Activated CD8-positive, alpha-beta memory T cell treated with anti-CD3 and anti-CD28 coated beads, Interleukin-2, amount 50 U/mL, for 24 hours (primary cell): ENCODE data around the gene SKIC8.

Source experiments
- DNase-seq: peaks from one replicate; pipeline ENCODE4 v3.0.0-alpha.2; 2020; ENCODE audit errors: extremely low read depth

SKIC8 gene

DNA sequence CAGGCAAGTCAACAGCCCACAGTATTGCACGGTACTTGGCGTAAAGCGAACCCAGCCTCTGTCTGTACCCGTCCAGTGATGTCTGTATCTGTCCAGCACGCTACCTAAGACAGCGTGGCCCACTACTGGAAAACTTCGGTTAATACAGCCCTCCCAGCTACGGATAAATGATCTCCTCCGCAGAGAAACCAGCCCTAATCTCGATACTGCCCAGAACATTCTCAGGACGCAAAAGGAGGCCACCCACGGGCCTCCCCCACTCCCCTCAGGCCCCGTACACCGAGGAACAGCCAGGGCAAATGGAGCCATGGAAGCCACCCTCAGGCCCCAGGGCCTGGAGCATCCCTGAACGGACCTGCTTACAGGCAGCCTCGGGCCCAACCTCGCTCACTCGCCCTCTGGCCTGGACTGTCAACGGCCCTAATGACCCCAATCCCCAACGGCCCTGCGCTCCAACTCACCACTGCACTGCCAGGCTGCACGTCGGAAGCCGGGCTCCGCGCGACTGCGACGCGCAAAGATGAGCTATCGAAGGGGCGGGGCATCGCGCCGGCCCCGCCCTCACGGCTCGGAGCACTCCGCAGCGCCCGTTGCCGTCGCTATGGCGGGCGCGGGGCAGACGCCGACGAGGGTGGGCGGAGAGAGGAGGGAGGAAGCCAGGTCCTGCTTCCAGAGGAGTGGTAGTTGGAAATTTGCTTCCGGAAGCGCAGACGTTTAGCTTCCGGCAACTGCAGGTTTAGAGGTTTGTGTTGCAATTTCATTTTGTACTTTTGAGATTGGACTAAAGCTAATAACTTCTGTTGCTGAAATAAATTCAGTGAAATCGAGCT is at the start of gene SKIC8:
Gene SKIC8, minus strand, starts transcription at position 509 of the 830 bp plus-strand sequence. CDS start 3,923 bp downstream, outside the sequence.
- DNase-seq: peak; percentile 67

- no peak for DNase-seq
These were observed 48.5 kb upstream of the SKIC8 start for GRCh38 chr15:78347586-78348543.

DNA sequence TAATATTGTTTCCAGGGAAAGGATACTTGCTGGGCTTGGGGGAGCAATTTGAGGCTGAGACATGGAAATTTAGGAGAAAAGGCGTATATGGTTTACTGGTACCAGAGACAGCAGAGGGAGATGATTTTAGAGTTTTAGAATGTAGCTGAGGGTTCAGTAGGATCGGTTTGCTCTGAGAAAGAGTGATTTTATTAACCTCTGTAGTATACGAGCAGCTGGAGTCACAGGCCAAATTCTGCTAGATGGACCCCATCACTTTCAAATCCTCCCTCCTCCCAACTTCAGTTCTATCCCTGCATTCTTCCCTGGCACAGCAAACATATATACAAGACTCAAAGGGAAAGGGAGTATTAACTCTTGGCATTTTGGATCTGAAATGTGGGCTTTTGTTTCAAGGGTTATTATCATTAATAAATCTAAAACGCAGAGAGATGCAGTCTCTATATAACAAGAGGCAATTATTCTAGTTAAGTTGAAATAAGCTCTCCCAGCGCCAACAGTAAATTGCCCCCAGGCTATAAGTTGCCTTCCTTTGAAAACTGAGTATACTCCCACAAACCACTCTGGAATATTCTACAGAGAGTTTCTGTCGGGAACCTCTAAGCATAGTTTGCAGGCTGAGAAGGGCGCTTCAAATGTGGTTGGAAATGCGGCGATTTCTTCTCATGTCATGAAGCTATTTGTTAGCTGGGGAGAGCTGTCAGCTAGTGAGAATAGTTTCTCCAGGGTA is 46.2 kb upstream of the SKIC8 start:
- no peak for DNase-seq

- no peak for DNase-seq
These were observed 44.1 kb upstream of the SKIC8 start for GRCh38 chr15:78343276-78344060.

DNA sequence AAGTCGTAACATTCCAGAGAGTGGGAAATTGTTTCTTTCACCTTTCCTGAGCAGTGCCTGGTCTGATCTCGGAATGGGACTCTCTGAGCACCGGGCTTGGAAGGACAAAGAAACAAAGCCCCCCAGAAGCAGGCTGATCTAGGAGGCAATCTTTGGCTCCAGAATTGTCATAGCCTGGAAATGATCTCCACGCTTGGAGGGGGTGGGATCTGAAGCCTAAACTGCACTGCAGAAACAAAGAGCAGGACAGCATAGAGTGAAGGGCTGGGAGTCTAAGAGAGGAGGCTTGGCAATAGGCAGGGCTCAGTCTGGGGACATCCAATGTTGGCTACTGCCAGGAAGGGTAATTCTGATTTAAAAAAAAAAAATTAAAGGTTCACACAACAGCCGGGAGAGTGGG is 42.6 kb upstream of the SKIC8 start:
- DNase-seq: no peak

DNA sequence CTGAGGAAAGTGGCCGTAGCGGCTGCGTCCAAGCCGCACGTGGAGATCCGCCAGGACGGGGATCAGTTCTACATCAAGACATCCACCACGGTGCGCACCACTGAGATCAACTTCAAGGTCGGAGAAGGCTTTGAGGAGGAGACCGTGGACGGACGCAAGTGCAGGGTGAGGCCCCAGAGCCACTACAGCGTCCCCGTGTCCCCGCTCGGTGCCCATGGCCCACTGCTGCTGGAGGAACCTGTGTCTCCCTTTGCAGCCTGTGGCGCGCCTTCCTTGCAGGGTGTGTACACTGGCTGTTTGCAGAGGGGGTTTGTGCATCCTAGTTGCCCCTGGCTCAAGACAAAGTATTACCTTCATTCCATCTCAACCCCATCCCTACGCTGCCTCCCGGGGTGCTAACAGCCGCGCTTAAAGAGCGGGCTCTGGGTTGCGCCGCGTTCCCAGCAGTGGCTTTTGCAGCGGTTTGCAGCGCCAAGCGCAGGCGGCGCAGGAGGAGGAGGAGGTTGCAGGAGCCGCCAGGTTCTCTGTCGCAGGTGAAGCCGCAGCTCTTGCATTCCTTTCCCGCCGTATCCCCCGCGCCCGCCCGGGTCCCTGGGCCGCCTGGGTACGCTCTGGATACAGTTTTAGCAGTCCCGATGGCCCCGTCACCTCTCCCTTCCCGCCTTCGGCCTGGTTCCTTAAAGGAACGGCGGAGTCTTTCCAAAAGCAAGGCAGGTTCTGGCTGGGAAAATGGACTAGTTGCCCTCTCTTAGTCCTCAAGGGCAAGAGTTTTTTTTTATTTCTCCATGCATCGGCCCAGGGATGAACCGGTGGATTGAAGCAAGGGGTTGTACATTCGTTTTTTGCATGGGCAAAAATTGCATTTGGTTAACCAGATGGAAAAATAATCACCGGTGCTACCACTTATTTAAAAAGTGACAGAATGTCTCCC is 41.9 kb upstream of the SKIC8 start:
- no peak for DNase-seq

DNA sequence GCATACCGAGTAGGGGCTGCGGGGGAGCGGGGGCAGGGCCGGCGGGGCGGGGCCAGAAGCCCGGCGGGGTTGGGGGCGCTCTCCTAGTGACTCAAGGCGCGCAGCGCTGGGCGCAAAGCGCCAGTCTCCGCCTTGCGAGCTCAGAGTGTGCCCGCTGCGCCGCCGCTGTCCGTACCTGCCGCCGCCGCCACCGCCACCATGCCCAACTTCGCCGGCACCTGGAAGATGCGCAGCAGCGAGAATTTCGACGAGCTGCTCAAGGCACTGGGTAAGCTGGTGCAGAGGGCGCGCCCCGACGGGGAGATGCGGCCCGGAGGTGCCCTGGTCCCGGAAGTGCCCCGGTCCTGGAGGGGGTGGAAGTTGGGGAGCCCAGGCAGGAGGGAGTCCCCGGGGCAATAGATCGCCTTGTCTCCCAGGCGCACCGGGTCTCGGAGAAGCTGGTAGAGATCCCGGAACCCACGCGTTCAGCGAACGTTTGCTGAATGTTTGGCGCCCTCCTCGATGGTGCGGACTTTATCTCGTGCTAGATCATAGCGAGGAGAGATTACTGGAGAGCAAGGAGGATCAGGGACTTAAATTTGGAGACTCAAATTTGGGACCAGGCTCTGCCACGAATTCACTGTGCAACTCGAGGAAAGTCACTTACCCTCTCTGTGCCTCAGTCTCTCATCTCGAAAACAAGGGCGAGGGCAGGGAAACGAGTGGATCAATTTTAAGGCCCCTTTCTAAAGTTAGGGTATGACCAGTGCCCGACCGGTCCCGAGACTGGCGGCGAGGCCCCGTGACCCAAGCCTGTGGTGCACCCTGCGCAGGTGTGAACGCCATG is 41.0 kb upstream of the SKIC8 start, which contains the start of gene CRABP1:
Gene CRABP1, plus strand, starts transcription at position 123 of the 826 bp plus-strand sequence. Its CDS starts 76 bp downstream, at position 199.
- no peak for DNase-seq

- no peak for DNase-seq
These were observed 40.1 kb upstream of the SKIC8 start for GRCh38 chr15:78339559-78339958.

DNA sequence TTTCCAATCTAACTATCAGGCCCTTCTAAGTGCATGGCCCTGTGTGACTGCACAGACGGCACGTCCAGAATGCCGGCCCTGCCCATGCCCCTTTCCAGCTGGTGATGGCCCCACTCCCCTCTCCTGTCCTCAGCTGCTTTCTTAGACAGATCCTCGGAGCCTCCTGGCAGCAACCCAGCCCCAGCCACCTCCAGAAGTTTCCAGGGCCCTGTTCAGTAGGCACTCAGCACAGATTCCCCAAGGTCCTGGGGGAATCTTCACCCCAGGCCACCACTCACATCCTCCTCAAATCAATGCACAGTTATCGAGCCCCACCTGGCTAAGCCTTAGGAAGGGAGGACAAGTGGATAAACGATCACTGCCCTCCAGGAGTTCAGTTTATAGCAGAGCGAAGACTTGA is 39.4 kb upstream of the SKIC8 start:
- DNase-seq: no peak

GRCh38 chr15:78335985-78336384 is 36.6 kb upstream of the SKIC8 start:
- no peak for DNase-seq

DNA sequence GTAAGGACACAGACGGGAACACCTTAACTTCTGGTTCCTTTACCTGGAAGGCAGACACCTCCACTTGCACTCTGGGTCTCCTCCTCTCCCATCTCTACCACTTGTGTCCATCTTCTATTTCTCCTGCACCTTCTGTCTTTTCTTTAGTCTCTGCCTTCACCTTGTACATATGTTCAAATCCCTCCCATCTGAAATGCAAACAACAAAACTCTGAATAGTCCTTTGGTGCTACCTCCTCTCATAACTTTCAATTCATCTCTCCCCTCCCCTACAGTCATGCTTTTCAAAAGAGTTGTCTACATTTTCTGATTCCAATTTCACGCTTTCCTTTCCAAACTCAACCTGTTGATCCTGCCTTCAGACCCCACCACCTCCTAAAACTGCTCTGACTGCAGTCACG is 35.4 kb upstream of the SKIC8 start:
- no peak for DNase-seq

GRCh38 chr15:78329625-78330024 is 30.2 kb upstream of the SKIC8 start:
- DNase-seq: no peak

- no peak for DNase-seq
These were observed 28.1 kb upstream of the SKIC8 start for GRCh38 chr15:78327466-78327865.

- DNase-seq: no peak
These were observed 25.9 kb upstream of the SKIC8 start for GRCh38 chr15:78325092-78325843.

- DNase-seq: no peak
These were observed 24.7 kb upstream of the SKIC8 start for GRCh38 chr15:78324144-78324543.

DNA sequence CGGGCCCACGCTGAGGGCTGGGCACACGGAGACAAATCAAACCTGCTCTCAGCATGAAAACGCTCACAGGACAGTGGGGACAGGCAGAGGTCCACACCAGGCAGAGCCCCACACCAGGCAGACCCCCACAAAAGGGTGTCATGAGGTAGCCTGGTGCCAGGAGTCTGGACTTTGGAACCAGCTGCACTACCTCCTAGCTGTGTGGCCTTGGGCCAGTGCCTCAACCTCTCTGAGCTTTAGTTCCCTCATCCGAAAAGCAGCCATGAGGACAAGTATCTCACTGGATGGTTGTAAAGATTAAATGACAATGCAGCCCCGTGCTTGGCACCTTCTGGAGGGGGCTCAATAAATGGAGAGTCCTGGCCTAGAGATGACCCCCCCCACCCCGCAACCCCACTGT is 24.3 kb upstream of the SKIC8 start:
- DNase-seq: no peak

GRCh38 chr15:78322724-78323521 is 23.5 kb upstream of the SKIC8 start:
- no peak for DNase-seq
